ENCODE data around the gene MBP.
A peak's percentile ranks its signal among the peaks of the same experiment; 100 is the strongest.

MBP gene

DNA sequence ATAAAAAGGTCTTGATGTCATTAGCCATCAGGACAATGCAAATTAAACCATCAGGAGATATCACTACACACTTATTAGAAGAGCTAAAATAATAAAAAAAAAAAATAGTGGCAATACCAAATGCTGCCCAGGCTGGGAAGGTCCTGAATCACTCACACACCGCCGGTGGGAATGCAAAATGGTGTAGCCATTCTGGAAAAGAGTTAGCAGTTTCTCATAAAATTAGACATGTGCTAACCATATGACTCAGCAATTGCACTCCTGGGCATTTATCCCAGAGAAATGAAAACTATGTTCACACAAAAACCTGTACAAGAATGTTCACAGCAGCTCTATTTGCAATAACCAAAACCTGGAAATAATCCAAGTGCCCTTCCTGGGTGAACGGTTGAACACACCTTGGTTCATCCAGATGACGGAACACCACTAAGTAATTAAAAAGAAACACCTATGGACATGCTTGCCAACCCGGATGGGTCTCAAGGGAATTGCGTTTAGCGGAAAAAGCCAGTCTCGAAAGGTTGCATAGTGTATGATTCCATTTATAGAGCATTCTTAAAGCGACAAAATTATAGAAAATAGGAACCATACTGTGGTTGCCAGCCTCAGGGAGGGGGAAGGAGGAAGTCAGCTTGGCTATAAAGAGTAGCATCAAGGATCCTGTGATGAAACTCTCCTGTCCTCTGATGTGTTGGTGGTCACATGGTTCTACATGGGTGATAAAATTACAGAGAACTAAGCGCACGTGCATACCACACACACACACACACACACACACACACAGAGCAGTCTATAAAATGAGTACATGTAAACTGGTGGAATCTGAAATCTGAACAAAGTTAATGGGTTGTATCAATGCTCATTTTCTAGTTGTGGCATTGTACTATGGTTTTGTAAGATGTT lies 4.6 kb downstream of the MBP start:
- peak; percentile 53 for DNase-seq (ENCODE audit: low spot score)
- TF ChIP-seq, protein P1, sequence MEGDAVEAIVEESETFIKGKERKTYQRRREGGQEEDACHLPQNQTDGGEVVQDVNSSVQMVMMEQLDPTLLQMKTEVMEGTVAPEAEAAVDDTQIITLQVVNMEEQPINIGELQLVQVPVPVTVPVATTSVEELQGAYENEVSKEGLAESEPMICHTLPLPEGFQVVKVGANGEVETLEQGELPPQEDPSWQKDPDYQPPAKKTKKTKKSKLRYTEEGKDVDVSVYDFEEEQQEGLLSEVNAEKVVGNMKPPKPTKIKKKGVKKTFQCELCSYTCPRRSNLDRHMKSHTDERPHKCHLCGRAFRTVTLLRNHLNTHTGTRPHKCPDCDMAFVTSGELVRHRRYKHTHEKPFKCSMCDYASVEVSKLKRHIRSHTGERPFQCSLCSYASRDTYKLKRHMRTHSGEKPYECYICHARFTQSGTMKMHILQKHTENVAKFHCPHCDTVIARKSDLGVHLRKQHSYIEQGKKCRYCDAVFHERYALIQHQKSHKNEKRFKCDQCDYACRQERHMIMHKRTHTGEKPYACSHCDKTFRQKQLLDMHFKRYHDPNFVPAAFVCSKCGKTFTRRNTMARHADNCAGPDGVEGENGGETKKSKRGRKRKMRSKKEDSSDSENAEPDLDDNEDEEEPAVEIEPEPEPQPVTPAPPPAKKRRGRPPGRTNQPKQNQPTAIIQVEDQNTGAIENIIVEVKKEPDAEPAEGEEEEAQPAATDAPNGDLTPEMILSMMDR (IDR thresholded peaks at IDR 0.05; ENCODE audit: extremely low read depth, missing control alignments): no peak

DNA sequence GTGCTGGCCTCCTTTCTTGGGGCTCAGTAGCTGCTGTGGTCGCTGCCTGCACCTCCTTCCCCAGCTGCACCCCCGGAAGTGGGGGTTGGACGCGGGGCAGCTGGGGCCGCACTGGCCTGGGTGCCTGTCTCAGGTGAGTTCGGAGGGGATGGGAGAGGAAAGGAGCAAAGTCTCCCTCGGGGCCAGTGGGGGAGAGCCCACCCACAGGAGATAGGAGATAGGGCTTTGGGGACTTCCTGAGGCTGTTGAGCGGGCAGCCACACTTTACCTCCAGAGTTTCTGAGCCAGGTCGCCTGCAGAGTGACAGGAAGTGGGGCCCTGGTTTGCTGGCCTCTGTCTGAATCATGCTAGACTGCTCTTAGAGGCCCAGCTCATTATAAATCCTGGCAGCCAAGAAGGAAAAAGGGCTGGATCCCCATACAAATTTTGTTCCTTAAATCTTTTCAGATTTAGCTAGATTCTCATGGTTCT lies 8.1 kb downstream of the MBP start:
- peak; percentile 70 for DNase-seq (ENCODE audit: low spot score)
- TF ChIP-seq, protein P1 (IDR thresholded peaks at IDR 0.05; ENCODE audit: extremely low read depth, missing control alignments): no peak

DNA sequence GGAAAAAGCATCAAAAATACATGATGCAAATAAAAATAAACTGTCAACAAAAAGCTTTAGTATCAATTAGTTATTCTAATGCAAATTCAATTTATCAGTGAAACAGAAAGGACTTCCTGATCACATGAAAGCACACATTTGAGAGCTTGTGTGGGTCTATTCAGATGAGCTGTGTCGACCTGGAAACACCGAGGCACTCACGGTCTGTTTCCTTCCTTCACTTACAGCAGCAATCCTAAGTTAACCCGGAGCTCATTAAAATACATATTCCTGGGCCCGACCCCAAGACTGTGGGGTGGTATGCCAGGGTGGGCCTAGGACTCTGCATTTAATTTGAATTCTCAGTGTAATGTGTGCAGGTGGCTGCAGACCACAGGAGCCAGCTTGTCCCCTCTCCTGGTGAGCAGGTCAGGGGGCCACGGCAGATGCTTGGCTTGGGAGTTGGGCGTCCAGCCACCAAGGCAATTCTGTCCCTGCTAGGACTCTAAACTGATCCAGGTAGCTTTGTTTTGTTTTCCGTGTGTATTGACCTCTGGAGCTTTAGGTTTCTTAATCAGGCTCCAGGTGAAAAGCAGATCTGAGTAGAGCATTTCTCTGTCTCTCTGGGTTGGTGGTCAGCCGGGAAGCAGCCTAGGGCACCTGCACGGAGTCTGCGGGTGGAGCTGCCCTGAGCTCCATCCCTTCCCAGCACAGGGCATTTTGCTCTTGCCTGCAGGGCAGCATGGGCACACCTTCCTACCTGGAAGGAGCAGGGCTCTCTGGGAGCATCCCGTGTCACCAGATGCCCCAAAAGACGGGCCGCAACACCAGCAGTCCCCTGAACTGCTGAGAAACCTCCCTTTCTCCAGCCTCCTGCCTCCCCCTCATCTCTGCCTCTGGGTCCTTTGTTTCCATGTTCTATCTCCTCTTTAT lies 9.0 kb downstream of the MBP start:
- TF ChIP-seq, protein P1 (IDR thresholded peaks at IDR 0.05; ENCODE audit: extremely low read depth, missing control alignments): no peak
- no peak for DNase-seq (ENCODE audit: low spot score)

DNA sequence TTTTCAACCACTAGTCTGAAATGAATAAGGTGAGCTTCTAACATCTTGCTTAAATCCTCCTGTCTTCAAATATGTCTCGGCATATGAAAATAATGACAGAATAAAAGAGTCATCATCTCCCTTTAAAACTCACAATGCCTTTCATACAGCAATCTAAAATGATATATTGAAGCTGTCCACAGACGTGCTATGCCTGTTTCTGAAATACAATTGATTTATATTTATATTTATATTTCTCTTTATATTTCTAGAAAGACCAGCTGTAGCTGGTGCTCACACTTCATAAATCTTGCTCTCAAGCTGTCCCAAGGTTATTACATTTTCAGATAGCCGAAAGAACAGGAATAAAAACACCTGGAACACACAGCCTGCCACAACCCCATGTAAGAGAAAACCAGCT lies 11.1 kb downstream of the MBP start:
- TF ChIP-seq, protein P1 (IDR thresholded peaks at IDR 0.05; ENCODE audit: extremely low read depth, missing control alignments): no peak
- no peak for DNase-seq (ENCODE audit: low spot score)

DNA sequence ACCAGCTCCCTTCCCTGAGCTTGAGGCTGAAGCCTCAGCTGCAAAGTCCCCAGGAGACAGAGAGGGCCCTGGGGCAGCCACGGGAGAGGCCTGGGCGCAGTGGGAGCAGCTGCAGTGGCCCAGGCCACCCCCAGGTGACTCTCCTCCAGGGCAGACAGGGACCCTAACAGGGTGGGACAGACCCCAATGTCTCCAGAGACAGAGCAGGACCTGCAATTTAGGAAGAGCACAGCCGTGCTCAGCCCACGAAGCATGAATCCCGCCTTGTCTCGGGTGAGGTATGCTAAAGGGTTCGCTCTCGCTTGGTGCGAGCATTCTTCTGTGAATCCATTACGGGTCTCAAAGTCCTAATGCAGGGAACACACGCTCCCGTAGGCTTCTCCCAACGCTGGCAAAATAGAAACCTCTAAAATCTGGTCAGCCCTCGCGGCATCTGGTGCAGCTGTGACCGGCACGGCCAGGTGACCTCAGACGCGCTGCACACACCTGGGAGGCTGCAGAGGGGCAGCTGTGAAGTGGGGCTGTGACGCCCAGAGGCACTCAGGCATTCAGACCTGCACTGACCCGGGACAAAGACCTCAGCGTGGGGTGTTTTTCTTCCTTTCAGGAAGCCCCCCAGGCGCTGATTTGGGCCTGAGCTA lies 12.6 kb downstream of the MBP start:
- TF ChIP-seq, protein P1 (IDR thresholded peaks at IDR 0.05; ENCODE audit: extremely low read depth, missing control alignments): no peak
- DNase-seq (ENCODE audit: low spot score): no peak

DNA sequence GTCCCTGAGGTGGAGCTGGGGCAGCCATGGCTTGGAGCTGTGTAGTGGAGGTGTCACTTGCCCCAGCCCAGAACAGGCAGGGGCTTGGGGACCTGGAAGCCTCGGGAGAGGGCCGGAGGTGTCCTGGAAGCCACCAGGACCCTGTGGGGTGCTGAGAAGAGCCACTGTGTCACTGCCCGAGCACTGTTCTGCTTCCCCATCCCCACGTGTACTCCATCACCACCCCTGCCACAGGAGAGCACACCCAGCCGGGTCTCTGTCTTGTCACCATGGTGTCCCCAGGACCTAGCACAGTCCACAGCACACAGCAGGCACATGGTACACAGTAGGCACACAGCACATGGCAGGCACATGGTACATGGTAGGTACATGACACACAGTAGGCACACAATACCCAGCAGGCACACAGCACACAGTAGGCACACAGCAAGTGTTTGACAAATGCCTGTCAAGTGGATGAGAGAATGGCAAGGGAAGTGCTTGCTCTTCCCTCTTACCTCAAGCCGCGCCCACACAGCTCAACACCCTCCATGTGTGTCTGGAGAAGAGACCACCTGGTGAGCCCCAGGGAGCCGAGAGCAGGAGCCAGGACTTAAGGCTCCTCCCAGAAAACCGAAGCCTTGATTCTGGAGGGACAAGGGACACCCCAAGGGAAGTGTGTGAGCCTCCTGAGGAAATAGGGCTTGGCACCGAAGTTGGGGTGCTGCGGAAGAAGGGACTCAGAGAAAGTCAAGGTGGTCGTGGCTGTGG lies 13.3 kb downstream of the MBP start:
- TF ChIP-seq, protein P1 (IDR thresholded peaks at IDR 0.05; ENCODE audit: extremely low read depth, missing control alignments): no peak
- DNase-seq (ENCODE audit: low spot score): no peak

Data from GM20000 (cell line).